ENCODE measurements around the gene KCNQ1.

GRCh38 chr11:2828585-2829330 is 383.9 kb downstream of the KCNQ1 start:
- TF ChIP-seq POLR2A (IDR thresholded peaks at IDR 0.05) (no peak), CTCF (IDR thresholded peaks at IDR 0.05) (no peak)
